Measurements from ENCODE around the gene RC3H2. TPM values are rescaled to one million over a fixed set of nuclear protein-coding genes. Genes with fewer than 3 reads are reported as not detected.

The RC3H2 gene
- total RNA-seq, 1 experiment from 2014 or later = 37.5 TPM

GRCh38 chr9:122863407-122863806, 41.8 kb downstream of the RC3H2 start:
- DNase-seq (ENCODE audit: low spot score) (no peak), ATAC-seq (no peak)
- TF ChIP-seq ZNF138 (CRISPR knock-in tag; conservative IDR thresholded peaks at IDR 0.05) = no peak
- no peak for TF ChIP-seq TCF7 (CRISPR knock-in tag; IDR thresholded peaks at IDR 0.05; ENCODE audit: low read depth)
- TF ChIP-seq TP53 (CRISPR knock-in tag; IDR thresholded peaks at IDR 0.05) = no peak
- no peak for TF ChIP-seq STAT6 (CRISPR knock-in tag; conservative IDR thresholded peaks at IDR 0.05; ENCODE audit: low read depth)
- TF ChIP-seq HMGXB4 (CRISPR knock-in tag; IDR thresholded peaks at IDR 0.05) = no peak
- no peak for TF ChIP-seq ZNF121 (CRISPR knock-in tag; IDR thresholded peaks at IDR 0.05)
- no peak for TF ChIP-seq ZNF219 (CRISPR knock-in tag; IDR thresholded peaks at IDR 0.05; ENCODE audit: borderline replicate concordance)
- TF ChIP-seq ZNF263 (CRISPR knock-in tag; IDR thresholded peaks at IDR 0.05; ENCODE audit: low read depth) = no peak
- no peak for TF ChIP-seq FOXJ3 (CRISPR knock-in tag; IDR thresholded peaks at IDR 0.05; ENCODE audit: borderline replicate concordance)
- ChIA-PET POLR2A (no interaction called here), CTCF (no interaction called here)
- Mint-ChIP-seq H3K9me3 (peaks cover 13% of the 10 kb centered on the region), H3K27ac (no peak overlapping the region; the same call in 1 of the 2 replicates), H3K27me3 (ENCODE audit: low read depth) (no peaks in the 10 kb centered on the region), H3K36me3 (peaks cover 52% of the 10 kb centered on the region), H3K4me1 (no peaks in the 10 kb centered on the region), H3K4me3 (no peak overlapping the region)

GRCh38 chr9:122860319-122861142, 44.6 kb downstream of the RC3H2 start:
- no peaks in the 10 kb centered on the region for H3K27me3 Mint-ChIP-seq (ENCODE audit: low read depth)
- H3K36me3 Mint-ChIP-seq = peaks cover 70% of the 10 kb centered on the region
- H3K4me3 Mint-ChIP-seq = no peak overlapping the region
- TF ChIP-seq ZNF423 (CRISPR knock-in tag; IDR thresholded peaks at IDR 0.05) (no peak), NFE2L1 (CRISPR knock-in tag; IDR thresholded peaks at IDR 0.05) (no peak), TP53 (CRISPR knock-in tag; IDR thresholded peaks at IDR 0.05) (no peak), ZNF317 (CRISPR knock-in tag; IDR thresholded peaks at IDR 0.05; ENCODE audit: borderline replicate concordance, low read depth) (no peak), ZNF232 (CRISPR knock-in tag; IDR thresholded peaks at IDR 0.05) (no peak), ZNF425 (CRISPR knock-in tag; conservative IDR thresholded peaks at IDR 0.05) (no peak)
- no peak for DNase-seq (ENCODE audit: low spot score)
- no peaks in the 10 kb centered on the region for H3K4me1 Mint-ChIP-seq
- H3K27ac Mint-ChIP-seq = no peak overlapping the region
- peaks cover 13% of the 10 kb centered on the region for H3K9me3 Mint-ChIP-seq
- no peak for ATAC-seq
- CTCF ChIA-PET = no interaction called here
- POLR2A ChIA-PET = no interaction called here

GRCh38 chr9:122857815-122858214, 47.3 kb downstream of the RC3H2 start:
- no peaks in the 10 kb centered on the region for H3K4me1 Mint-ChIP-seq
- ChIA-PET POLR2A (no interaction called here), CTCF (no interaction called here)
- ATAC-seq (no peak), DNase-seq (ENCODE audit: low spot score) (no peak)
- peaks cover 21% of the 10 kb centered on the region for H3K9me3 Mint-ChIP-seq
- H3K27ac Mint-ChIP-seq = no peak overlapping the region
- no peak overlapping the region for H3K4me3 Mint-ChIP-seq
- peaks cover 80% of the 10 kb centered on the region for H3K36me3 Mint-ChIP-seq
- no peaks in the 10 kb centered on the region for H3K27me3 Mint-ChIP-seq (ENCODE audit: low read depth)
- TF ChIP-seq SP1 (CRISPR knock-in tag; conservative IDR thresholded peaks at IDR 0.05) (no peak), ZNF121 (CRISPR knock-in tag; IDR thresholded peaks at IDR 0.05) (no peak), JAZF1 (CRISPR knock-in tag; IDR thresholded peaks at IDR 0.05) (no peak), CBFB (CRISPR knock-in tag; IDR thresholded peaks at IDR 0.05; ENCODE audit: low read depth) (no peak), NR2C2 (CRISPR knock-in tag; IDR thresholded peaks at IDR 0.05) (no peak), MXD4 (CRISPR knock-in tag; IDR thresholded peaks at IDR 0.05; ENCODE audit: borderline replicate concordance) (no peak), IRF2 (CRISPR knock-in tag; IDR thresholded peaks at IDR 0.05; ENCODE audit: borderline replicate concordance, low read depth) (no peak), SOX15 (CRISPR knock-in tag; IDR thresholded peaks at IDR 0.05) (no peak), GABPB1 (CRISPR knock-in tag; IDR thresholded peaks at IDR 0.05) (no peak)
- TF ChIP-seq, protein P1, sequence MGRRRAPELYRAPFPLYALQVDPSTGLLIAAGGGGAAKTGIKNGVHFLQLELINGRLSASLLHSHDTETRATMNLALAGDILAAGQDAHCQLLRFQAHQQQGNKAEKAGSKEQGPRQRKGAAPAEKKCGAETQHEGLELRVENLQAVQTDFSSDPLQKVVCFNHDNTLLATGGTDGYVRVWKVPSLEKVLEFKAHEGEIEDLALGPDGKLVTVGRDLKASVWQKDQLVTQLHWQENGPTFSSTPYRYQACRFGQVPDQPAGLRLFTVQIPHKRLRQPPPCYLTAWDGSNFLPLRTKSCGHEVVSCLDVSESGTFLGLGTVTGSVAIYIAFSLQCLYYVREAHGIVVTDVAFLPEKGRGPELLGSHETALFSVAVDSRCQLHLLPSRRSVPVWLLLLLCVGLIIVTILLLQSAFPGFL (CRISPR knock-in tag; IDR thresholded peaks at IDR 0.05; ENCODE audit: borderline replicate concordance) = no peak

All from WTC11 (cell line).